Measurements from ENCODE around the gene CCDC15. TPM values are rescaled to one million over a fixed set of nuclear protein-coding genes. Genes with fewer than 3 reads are reported as not detected.

Gene CCDC15
- total and polyA plus RNA-seq, 8 donors: 0.31 to 15.6 (median 0.92) TPM

DNA sequence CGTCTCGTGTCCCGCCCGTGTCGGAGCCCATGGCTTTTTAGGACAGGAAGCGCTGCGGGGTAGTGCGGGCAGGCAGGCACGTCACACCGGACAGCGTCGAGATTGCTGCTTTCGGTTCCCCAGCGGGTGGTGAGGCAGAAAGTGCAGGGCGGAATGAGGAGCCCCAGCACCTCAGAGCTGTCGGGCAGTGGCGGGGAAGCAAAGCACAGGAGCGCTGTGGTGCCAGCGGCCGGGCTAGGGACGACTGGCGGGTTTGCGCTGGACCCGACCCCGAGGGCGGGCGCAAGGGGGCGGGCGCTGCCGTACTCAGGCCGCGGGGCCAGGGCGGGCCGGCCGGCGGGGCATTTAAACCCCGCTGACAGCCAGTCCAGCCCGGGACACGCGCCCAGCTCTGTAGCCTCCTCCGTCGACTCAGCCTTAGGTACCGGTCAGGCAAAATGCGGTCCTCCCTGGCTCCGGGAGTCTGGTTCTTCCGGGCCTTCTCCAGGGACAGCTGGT, 109.0 kb downstream of the CCDC15 start, which contains the start of gene SLC37A2:
SLC37A2 (plus strand) TSS at position 375 of the 498 bp plus-strand sequence; CDS start at position 438, 63 bp downstream.
- Histone ChIP-seq H3K4me3 (peak within 1 kb of the TSS; percentile 58 to 66 (median 60)), H3K27ac (peak within 1 kb of the TSS; percentile 53 to 83 (median 75)), H3K4me1 (peaks cover 0 to 17% (median 14%) of the 10 kb centered on the region in 4 donors), H3K9me3 (no peaks in the 10 kb centered on the region), H3K27me3 (peaks cover 0 to 14% (median 3%) of the 10 kb centered on the region in 3 donors), H3K36me3 (no peaks in the 10 kb centered on the region)
- peak; percentile 73 to 87 for DNase-seq
- 0 to 1% (median 0%) methylated on average over 12 to 46 of the region's 46 CpGs for WGBS, 5 donors
- intact Hi-C loops (cut with DNase I; ENCODE audit: low total_unique reads): no loop called here
- no peak for TF ChIP-seq POLR2A (IDR thresholded peaks at IDR 0.05)
- TF ChIP-seq POLR2AphosphoS5 (IDR thresholded peaks at IDR 0.05): peak in 2 of 3 donors; percentile 61 to 76
- no peak for TF ChIP-seq EP300 (IDR thresholded peaks at IDR 0.05)
- TF ChIP-seq, protein P1, sequence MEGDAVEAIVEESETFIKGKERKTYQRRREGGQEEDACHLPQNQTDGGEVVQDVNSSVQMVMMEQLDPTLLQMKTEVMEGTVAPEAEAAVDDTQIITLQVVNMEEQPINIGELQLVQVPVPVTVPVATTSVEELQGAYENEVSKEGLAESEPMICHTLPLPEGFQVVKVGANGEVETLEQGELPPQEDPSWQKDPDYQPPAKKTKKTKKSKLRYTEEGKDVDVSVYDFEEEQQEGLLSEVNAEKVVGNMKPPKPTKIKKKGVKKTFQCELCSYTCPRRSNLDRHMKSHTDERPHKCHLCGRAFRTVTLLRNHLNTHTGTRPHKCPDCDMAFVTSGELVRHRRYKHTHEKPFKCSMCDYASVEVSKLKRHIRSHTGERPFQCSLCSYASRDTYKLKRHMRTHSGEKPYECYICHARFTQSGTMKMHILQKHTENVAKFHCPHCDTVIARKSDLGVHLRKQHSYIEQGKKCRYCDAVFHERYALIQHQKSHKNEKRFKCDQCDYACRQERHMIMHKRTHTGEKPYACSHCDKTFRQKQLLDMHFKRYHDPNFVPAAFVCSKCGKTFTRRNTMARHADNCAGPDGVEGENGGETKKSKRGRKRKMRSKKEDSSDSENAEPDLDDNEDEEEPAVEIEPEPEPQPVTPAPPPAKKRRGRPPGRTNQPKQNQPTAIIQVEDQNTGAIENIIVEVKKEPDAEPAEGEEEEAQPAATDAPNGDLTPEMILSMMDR (IDR thresholded peaks at IDR 0.05): peak in 3 of 7 experiments; percentile 9 to 22 (median 19)

DNA sequence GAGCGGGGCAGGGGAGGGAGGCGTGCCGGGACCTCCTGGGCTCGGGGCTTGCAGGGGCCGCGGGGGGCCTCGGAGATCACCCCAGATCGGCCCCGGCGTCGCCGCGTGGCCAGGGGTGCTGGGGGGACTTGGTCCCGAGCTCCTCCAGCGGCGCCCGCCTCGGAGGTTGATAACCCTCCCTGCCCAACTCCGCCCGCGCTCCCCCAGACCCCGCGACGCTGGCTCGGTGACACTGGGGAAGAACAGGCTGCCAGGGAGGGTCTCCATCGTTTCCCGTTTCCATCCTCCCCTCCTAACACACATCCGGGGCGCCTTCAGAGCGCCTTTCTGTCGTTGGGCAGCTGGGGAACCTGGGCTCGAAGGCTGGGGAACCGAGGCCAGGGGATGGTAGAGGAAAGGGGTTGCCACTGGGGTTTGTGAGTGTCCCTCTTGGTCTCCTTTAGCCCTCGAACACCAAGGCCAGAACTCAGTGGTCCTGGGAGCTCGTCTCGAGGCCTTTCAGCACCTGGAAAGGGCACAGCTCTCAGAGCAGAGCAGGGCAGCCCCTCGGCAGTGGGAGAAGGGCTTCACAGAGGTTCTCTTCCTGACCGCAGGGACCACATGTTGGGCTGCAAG, 109.5 kb downstream of the CCDC15 start:
- WGBS, 5 donors: 6 to 41% (median 9%) methylated on average over 5 to 38 of the region's 38 CpGs
- Histone ChIP-seq H3K27ac (peak overlapping the region; percentile 53 to 83 (median 75)), H3K9me3 (no peaks in the 10 kb centered on the region), H3K36me3 (no peaks in the 10 kb centered on the region), H3K4me1 (peaks cover 0 to 17% (median 14%) of the 10 kb centered on the region in 4 donors), H3K4me3 (peak overlapping the region; percentile 58 to 66 (median 60)), H3K27me3 (peaks cover 0 to 14% (median 3%) of the 10 kb centered on the region in 3 donors)
- DNase-seq: peak in 1 of 2 donors; percentile 24
- intact Hi-C loops (cut with DNase I; ENCODE audit: low total_unique reads): no loop called here
- TF ChIP-seq POLR2AphosphoS5 (IDR thresholded peaks at IDR 0.05) (no peak), EP300 (IDR thresholded peaks at IDR 0.05) (no peak), POLR2A (IDR thresholded peaks at IDR 0.05) (no peak)
- TF ChIP-seq, protein P1 (IDR thresholded peaks at IDR 0.05): no peak

DNA sequence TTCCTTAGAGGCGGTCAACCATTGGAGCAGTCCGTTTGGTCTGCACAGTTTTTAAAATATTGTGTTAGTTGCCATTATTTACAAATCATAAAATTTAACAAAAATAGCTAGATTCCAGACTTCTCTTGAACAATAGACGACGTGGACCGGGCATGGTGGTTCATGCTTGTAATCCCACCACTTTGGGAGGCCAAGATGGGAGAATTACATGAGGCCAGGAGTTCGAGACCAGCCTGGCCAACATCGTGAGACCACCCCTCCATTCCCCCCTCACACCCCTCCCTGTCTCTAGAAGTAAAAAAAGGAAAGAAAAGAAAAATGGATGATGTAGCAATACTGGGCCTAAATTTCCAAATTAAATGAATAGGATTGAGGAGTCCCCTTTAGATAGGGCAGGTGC, 110.1 kb downstream of the CCDC15 start:
- H3K27ac ChIP-seq: peak overlapping the region in 2 of 5 donors; percentile 75 to 78
- DNase-seq: no peak
- H3K27me3 ChIP-seq: peaks cover 0 to 14% (median 3%) of the 10 kb centered on the region in 3 donors
- intact Hi-C loops (cut with DNase I; ENCODE audit: low total_unique reads): no loop called here
- peak overlapping the region in 3 of 4 donors; percentile 60 to 66 (median 61) for H3K4me3 ChIP-seq
- 75 to 84% (median 83%) methylated on average over 7 of the region's 7 CpGs for WGBS, 5 donors
- TF ChIP-seq POLR2AphosphoS5 (IDR thresholded peaks at IDR 0.05): no peak
- TF ChIP-seq EP300 (IDR thresholded peaks at IDR 0.05): no peak
- no peak for TF ChIP-seq POLR2A (IDR thresholded peaks at IDR 0.05)
- TF ChIP-seq, protein P1 (IDR thresholded peaks at IDR 0.05): no peak
- no peaks in the 10 kb centered on the region for H3K36me3 ChIP-seq
- H3K9me3 ChIP-seq: no peaks in the 10 kb centered on the region
- H3K4me1 ChIP-seq: peaks cover 0 to 20% (median 14%) of the 10 kb centered on the region in 4 donors

DNA sequence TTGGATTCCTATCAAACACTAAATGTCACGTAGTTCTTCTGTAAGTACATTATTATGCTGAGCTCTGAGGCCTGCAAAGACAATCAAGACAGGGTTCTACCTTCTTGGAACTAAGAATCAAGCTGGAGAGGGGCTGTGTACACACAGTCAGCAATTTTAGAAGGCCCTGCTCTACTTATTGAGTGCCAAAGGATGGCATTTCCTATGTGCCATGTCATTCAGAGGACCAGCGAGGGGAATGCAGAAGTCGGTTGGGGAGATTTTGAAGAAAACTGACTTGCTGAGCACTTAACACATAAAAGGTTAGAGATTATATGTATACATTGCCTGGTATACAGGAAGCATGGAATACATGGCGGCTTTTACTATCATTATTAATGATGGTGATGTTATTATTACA, 114.4 kb downstream of the CCDC15 start:
- Histone ChIP-seq H3K4me3 (no peak overlapping the region), H3K36me3 (no peaks in the 10 kb centered on the region), H3K4me1 (peaks cover 16 to 45% (median 20%) of the 10 kb centered on the region in 4 donors), H3K27ac (no peak overlapping the region), H3K27me3 (peaks cover 0 to 13% (median 3%) of the 10 kb centered on the region in 3 donors), H3K9me3 (no peaks in the 10 kb centered on the region)
- no peak for DNase-seq
- 86 to 94% (median 89%) methylated on average over 4 of the region's 4 CpGs for WGBS, 5 donors
- no peak for TF ChIP-seq POLR2AphosphoS5 (IDR thresholded peaks at IDR 0.05)
- no peak for TF ChIP-seq EP300 (IDR thresholded peaks at IDR 0.05)
- TF ChIP-seq, protein P1 (IDR thresholded peaks at IDR 0.05): no peak
- TF ChIP-seq POLR2A (IDR thresholded peaks at IDR 0.05): no peak
- intact Hi-C loops (cut with DNase I; ENCODE audit: low total_unique reads): no loop called here

Measured in stomach (tissue), 9 donors.